WTC11 (cell line): ENCODE data around the gene RUNX2. TPM values are rescaled to one million over a fixed set of nuclear protein-coding genes. Genes with fewer than 3 reads are reported as not detected.

Experiments
- ATAC-seq: fragments of 200-7000 bp; cut with Tn5 transposase; 2 replicates; pipeline ENCODE4 v1.10.0; 2021; ENCODE audit warnings: mild to moderate bottlenecking, moderate library complexity
- CTCF ChIA-PET: fragments of 300-600 bp; sonication (Branson Sonifier 250); formaldehyde crosslinking; loops from one replicate; lab custom pipeline; 2021; ENCODE audit warnings: antibody characterized with exemption; lab: Charles Lee
- POLR2A ChIA-PET: fragments of 350-600 bp; sonication (Branson Sonifier 250); formaldehyde crosslinking; loops from one replicate; lab custom pipeline; 2021; ENCODE audit warnings: antibody characterized with exemption; lab: Charles Lee
- DNase-seq: peaks from one replicate; pipeline ENCODE4 v3.0.0; 2021; ENCODE audit warnings: low spot score
- H3K27ac Mint-ChIP-seq: 2 replicates; pipeline ENCODE4 v1.8.0; 2021; ENCODE audit warnings: mixed read lengths
- H3K27me3 Mint-ChIP-seq: 2 replicates; pipeline ENCODE4 v1.8.0; 2021; ENCODE audit warnings: low read depth, mild to moderate bottlenecking, moderate library complexity, mixed read lengths
- H3K36me3 Mint-ChIP-seq: 2 replicates; pipeline ENCODE4 v1.8.0; 2021; ENCODE audit warnings: mixed read lengths
- H3K4me1 Mint-ChIP-seq: 2 replicates; pipeline ENCODE4 v1.8.0; 2022; ENCODE audit warnings: mixed read lengths
- H3K4me3 Mint-ChIP-seq: 2 replicates; pipeline ENCODE4 v1.8.0; 2021; ENCODE audit warnings: mild to moderate bottlenecking, moderate library complexity, mixed read lengths
- H3K9me3 Mint-ChIP-seq: 2 replicates; pipeline ENCODE4 v1.8.0; 2021; ENCODE audit warnings: mixed read lengths
- CBFB ChIP-seq: sonication (generic); formaldehyde crosslinking; IDR thresholded peaks from 2 replicates; pipeline ENCODE4 v1.8.1; 2022; ENCODE audit warnings: mild to moderate bottlenecking, low read depth, missing genetic modification reagents
- E2F5 ChIP-seq: sonication (generic); formaldehyde crosslinking; IDR thresholded peaks from 2 replicates; pipeline ENCODE4 v1.8.1; 2022; ENCODE audit warnings: mild to moderate bottlenecking, moderate library complexity, missing genetic modification reagents
- ETV6 ChIP-seq: sonication (generic); formaldehyde crosslinking; IDR thresholded peaks from 2 replicates; pipeline ENCODE4 v1.8.1; 2022; ENCODE audit warnings: mild to moderate bottlenecking, missing genetic modification reagents
- FOXK1 ChIP-seq: sonication (generic); formaldehyde crosslinking; IDR thresholded peaks from 2 replicates; pipeline ENCODE4 v1.8.0; 2022; ENCODE audit warnings: mild to moderate bottlenecking, moderate library complexity, missing genetic modification reagents
- FOXP1 ChIP-seq: sonication (generic); formaldehyde crosslinking; IDR thresholded peaks from 2 replicates; pipeline ENCODE4 v1.8.0; 2022; ENCODE audit warnings: missing genetic modification reagents, mild to moderate bottlenecking, moderate library complexity, borderline replicate concordance
- KAT7 ChIP-seq: sonication (generic); formaldehyde crosslinking; IDR thresholded peaks from 2 replicates; pipeline ENCODE4 v1.8.1; 2023; ENCODE audit warnings: missing genetic modification reagents, mild to moderate bottlenecking, borderline replicate concordance
- MXD4 ChIP-seq: fragments of 250-450 bp; sonication (Bioruptor Pico); IDR thresholded peaks from 2 replicates; pipeline ENCODE4 v1.8.0; 2021; ENCODE audit warnings: mild to moderate bottlenecking, moderate library complexity, borderline replicate concordance
- MYBL2 ChIP-seq: sonication (generic); formaldehyde crosslinking; IDR thresholded peaks from 2 replicates; pipeline ENCODE4 v1.8.1; 2023; ENCODE audit warnings: mild to moderate bottlenecking, moderate library complexity, missing genetic modification reagents
- SMAD3 ChIP-seq: sonication (generic); formaldehyde crosslinking; IDR thresholded peaks from 2 replicates; pipeline ENCODE4 v1.8.0; 2022; ENCODE audit warnings: missing genetic modification reagents, mild to moderate bottlenecking, borderline replicate concordance
- SOX15 ChIP-seq: fragments of 250-450 bp; sonication (Bioruptor Pico); IDR thresholded peaks from 2 replicates; pipeline ENCODE4 v1.9.0; 2021; ENCODE audit warnings: mild to moderate bottlenecking
- ZNF219 ChIP-seq: sonication (generic); formaldehyde crosslinking; IDR thresholded peaks from 2 replicates; pipeline ENCODE4 v1.8.0; 2023; ENCODE audit warnings: missing genetic modification reagents, mild to moderate bottlenecking, borderline replicate concordance
- ZNF396 ChIP-seq: fragments of 250-450 bp; sonication (Bioruptor Pico); IDR thresholded peaks from 2 replicates; pipeline ENCODE4 v1.8.0; 2021; ENCODE audit warnings: mild to moderate bottlenecking, moderate library complexity, borderline replicate concordance
- ZNF671 ChIP-seq: fragments of 250-450 bp; sonication (Bioruptor Pico); IDR thresholded peaks from 2 replicates; pipeline ENCODE4 v1.8.0; 2021; ENCODE audit warnings: mild to moderate bottlenecking
- total RNA-seq: library from RNA; stranded (reverse); gene quantifications from 3 replicates; pipeline ENCODE4 v1.2.3, GENCODE V29; 2021
- TF ChIP-seq, protein P1 (sequence below): sonication (generic); formaldehyde crosslinking; IDR thresholded peaks from 2 replicates; pipeline ENCODE4 v1.8.1; 2023; ENCODE audit warnings: mild to moderate bottlenecking, missing genetic modification reagents, moderate library complexity
- TF ChIP-seq, protein P2 (sequence below): sonication (generic); formaldehyde crosslinking; IDR thresholded peaks from 2 replicates; pipeline ENCODE4 v1.8.1; 2022; ENCODE audit warnings: missing genetic modification reagents, borderline replicate concordance
- TF ChIP-seq, protein P3 (sequence below): sonication (generic); formaldehyde crosslinking; IDR thresholded peaks from 2 replicates; pipeline ENCODE4 v1.8.0; 2023; ENCODE audit warnings: missing genetic modification reagents, mild to moderate bottlenecking, borderline replicate concordance
- TF ChIP-seq, protein P4 (sequence below): sonication (generic); formaldehyde crosslinking; IDR thresholded peaks from 2 replicates; pipeline ENCODE4 v1.8.0; 2022; ENCODE audit warnings: mild to moderate bottlenecking, missing genetic modification reagents
- TF ChIP-seq, protein P5 (sequence below): sonication (generic); formaldehyde crosslinking; conservative IDR thresholded peaks from 2 replicates; pipeline ENCODE4 v1.8.1; 2023; ENCODE audit warnings: mild to moderate bottlenecking, low read depth, missing genetic modification reagents, moderate library complexity

Gene RUNX2
- total RNA-seq, 1 experiment from 2014 or later: 0.28 TPM

DNA sequence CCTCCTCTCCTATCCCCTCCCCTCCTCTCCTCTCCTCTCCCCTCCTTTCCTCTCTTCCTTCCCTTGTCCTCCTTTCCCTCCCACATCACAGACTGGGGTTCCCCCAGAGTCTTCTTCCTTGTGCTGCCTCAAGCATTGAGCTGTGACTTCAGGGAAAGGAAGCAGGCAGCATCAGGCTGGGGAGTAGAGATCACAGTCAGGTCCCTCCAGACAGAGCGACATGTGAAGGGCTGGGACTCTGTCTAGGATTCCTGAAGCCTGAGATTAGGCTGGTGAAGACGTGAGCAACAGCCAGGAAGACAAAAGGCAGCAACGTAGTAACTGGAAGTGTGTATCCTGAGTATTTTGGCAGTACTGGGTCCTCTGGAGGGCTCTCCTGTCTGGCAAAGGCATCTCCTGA, 315.0 kb downstream of the RUNX2 start:
- POLR2A ChIA-PET: interaction anchor here (0.6 kb wide), 2 partner anchors 111 to 1029 kb away, joined by 5 read pairs; no protein-coding TSS in a partner anchor
- H3K27me3 Mint-ChIP-seq: peaks cover 27% of the 10 kb centered on the region
- peaks cover 42% of the 10 kb centered on the region for H3K4me1 Mint-ChIP-seq
- CTCF ChIA-PET: no interaction called here
- no peak for ATAC-seq
- DNase-seq: no peak
- H3K4me3 Mint-ChIP-seq: no peak overlapping the region
- no peaks in the 10 kb centered on the region for H3K9me3 Mint-ChIP-seq
- no peak for TF ChIP-seq ETV6
- TF ChIP-seq, protein P1, sequence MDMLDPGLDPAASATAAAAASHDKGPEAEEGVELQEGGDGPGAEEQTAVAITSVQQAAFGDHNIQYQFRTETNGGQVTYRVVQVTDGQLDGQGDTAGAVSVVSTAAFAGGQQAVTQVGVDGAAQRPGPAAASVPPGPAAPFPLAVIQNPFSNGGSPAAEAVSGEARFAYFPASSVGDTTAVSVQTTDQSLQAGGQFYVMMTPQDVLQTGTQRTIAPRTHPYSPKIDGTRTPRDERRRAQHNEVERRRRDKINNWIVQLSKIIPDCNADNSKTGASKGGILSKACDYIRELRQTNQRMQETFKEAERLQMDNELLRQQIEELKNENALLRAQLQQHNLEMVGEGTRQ (CRISPR knock-in tag): no peak
- TF ChIP-seq SOX15: no peak
- no peak for TF ChIP-seq SMAD3 (CRISPR knock-in tag)
- TF ChIP-seq, protein P2, sequence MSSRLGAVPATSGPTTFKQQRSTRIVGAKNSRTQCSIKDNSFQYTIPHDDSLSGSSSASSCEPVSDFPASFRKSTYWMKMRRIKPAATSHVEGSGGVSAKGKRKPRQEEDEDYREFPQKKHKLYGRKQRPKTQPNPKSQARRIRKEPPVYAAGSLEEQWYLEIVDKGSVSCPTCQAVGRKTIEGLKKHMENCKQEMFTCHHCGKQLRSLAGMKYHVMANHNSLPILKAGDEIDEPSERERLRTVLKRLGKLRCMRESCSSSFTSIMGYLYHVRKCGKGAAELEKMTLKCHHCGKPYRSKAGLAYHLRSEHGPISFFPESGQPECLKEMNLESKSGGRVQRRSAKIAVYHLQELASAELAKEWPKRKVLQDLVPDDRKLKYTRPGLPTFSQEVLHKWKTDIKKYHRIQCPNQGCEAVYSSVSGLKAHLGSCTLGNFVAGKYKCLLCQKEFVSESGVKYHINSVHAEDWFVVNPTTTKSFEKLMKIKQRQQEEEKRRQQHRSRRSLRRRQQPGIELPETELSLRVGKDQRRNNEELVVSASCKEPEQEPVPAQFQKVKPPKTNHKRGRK (CRISPR knock-in tag): no peak
- TF ChIP-seq, protein P3, sequence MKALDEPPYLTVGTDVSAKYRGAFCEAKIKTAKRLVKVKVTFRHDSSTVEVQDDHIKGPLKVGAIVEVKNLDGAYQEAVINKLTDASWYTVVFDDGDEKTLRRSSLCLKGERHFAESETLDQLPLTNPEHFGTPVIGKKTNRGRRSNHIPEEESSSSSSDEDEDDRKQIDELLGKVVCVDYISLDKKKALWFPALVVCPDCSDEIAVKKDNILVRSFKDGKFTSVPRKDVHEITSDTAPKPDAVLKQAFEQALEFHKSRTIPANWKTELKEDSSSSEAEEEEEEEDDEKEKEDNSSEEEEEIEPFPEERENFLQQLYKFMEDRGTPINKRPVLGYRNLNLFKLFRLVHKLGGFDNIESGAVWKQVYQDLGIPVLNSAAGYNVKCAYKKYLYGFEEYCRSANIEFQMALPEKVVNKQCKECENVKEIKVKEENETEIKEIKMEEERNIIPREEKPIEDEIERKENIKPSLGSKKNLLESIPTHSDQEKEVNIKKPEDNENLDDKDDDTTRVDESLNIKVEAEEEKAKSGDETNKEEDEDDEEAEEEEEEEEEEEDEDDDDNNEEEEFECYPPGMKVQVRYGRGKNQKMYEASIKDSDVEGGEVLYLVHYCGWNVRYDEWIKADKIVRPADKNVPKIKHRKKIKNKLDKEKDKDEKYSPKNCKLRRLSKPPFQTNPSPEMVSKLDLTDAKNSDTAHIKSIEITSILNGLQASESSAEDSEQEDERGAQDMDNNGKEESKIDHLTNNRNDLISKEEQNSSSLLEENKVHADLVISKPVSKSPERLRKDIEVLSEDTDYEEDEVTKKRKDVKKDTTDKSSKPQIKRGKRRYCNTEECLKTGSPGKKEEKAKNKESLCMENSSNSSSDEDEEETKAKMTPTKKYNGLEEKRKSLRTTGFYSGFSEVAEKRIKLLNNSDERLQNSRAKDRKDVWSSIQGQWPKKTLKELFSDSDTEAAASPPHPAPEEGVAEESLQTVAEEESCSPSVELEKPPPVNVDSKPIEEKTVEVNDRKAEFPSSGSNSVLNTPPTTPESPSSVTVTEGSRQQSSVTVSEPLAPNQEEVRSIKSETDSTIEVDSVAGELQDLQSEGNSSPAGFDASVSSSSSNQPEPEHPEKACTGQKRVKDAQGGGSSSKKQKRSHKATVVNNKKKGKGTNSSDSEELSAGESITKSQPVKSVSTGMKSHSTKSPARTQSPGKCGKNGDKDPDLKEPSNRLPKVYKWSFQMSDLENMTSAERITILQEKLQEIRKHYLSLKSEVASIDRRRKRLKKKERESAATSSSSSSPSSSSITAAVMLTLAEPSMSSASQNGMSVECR: no peak
- TF ChIP-seq CBFB: no peak
- no peak for TF ChIP-seq E2F5 (CRISPR knock-in tag)
- no peak overlapping the region for H3K27ac Mint-ChIP-seq
- no peaks in the 10 kb centered on the region for H3K36me3 Mint-ChIP-seq

DNA sequence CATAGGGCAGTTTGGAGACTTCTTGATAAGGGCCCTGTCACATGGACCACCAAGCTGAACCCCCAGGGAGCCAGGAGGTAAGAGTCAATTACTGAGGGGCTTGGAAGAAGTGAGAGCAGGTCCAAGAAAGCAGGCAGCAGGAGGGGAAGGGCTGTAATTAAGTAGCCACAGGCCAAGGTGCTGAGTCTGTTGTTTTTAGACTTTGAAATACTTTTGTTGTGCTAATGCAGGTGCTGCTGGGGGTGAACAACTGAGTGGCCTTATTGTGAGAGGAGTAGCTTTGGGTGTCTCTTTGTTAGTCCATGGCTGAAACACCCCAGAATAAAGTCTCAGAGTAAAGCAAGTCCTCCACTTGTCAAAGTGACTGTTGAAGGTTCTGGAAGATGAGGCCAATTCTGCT, 316.6 kb downstream of the RUNX2 start:
- DNase-seq (no peak), ATAC-seq (peak; percentile 75)
- no peaks in the 10 kb centered on the region for H3K36me3 Mint-ChIP-seq
- no peak for TF ChIP-seq FOXP1 (CRISPR knock-in tag)
- H3K4me1 Mint-ChIP-seq: peaks cover 46% of the 10 kb centered on the region
- CTCF ChIA-PET: interaction anchor here (1.3 kb wide), 1 partner anchor 70 kb away, joined by 4 read pairs; no protein-coding TSS in a partner anchor
- POLR2A ChIA-PET: interaction anchor here (0.6 to 1.3 kb wide), 2 partner anchors 21 to 33 kb away, joined by 3 read pairs; no protein-coding TSS in a partner anchor
- H3K4me3 Mint-ChIP-seq: no peak overlapping the region
- H3K27me3 Mint-ChIP-seq: peaks cover 27% of the 10 kb centered on the region
- no peaks in the 10 kb centered on the region for H3K9me3 Mint-ChIP-seq
- no peak overlapping the region for H3K27ac Mint-ChIP-seq

GRCh38 chr6:45645302-45645701, 317.2 kb downstream of the RUNX2 start:
- CTCF ChIA-PET: interaction anchor here (0.9 kb wide), 1 partner anchor 70 kb away, joined by 3 read pairs; no protein-coding TSS in a partner anchor
- TF ChIP-seq, protein P4, sequence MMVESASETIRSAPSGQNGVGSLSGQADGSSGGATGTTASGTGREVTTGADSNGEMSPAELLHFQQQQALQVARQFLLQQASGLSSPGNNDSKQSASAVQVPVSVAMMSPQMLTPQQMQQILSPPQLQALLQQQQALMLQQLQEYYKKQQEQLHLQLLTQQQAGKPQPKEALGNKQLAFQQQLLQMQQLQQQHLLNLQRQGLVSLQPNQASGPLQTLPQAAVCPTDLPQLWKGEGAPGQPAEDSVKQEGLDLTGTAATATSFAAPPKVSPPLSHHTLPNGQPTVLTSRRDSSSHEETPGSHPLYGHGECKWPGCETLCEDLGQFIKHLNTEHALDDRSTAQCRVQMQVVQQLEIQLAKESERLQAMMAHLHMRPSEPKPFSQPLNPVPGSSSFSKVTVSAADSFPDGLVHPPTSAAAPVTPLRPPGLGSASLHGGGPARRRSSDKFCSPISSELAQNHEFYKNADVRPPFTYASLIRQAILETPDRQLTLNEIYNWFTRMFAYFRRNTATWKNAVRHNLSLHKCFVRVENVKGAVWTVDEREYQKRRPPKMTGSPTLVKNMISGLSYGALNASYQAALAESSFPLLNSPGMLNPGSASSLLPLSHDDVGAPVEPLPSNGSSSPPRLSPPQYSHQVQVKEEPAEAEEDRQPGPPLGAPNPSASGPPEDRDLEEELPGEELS (CRISPR knock-in tag): no peak
- TF ChIP-seq KAT7 (no peak), MXD4 (CRISPR knock-in tag) (no peak), ZNF671 (CRISPR knock-in tag) (no peak), ZNF219 (no peak), ZNF396 (no peak), MYBL2 (no peak), FOXK1 (no peak)
- TF ChIP-seq, protein P5, sequence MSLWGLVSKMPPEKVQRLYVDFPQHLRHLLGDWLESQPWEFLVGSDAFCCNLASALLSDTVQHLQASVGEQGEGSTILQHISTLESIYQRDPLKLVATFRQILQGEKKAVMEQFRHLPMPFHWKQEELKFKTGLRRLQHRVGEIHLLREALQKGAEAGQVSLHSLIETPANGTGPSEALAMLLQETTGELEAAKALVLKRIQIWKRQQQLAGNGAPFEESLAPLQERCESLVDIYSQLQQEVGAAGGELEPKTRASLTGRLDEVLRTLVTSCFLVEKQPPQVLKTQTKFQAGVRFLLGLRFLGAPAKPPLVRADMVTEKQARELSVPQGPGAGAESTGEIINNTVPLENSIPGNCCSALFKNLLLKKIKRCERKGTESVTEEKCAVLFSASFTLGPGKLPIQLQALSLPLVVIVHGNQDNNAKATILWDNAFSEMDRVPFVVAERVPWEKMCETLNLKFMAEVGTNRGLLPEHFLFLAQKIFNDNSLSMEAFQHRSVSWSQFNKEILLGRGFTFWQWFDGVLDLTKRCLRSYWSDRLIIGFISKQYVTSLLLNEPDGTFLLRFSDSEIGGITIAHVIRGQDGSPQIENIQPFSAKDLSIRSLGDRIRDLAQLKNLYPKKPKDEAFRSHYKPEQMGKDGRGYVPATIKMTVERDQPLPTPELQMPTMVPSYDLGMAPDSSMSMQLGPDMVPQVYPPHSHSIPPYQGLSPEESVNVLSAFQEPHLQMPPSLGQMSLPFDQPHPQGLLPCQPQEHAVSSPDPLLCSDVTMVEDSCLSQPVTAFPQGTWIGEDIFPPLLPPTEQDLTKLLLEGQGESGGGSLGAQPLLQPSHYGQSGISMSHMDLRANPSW: no peak

More at GRCh38 chr6:45645302-45645701, 317.2 kb downstream of the RUNX2 start:
- Mint-ChIP-seq H3K27me3 (peaks cover 27% of the 10 kb centered on the region), H3K27ac (no peak overlapping the region), H3K9me3 (no peaks in the 10 kb centered on the region), H3K4me1 (peaks cover 46% of the 10 kb centered on the region), H3K36me3 (no peaks in the 10 kb centered on the region), H3K4me3 (no peak overlapping the region)
- POLR2A ChIA-PET: interaction anchor here (0.6 to 1.3 kb wide), 2 partner anchors 22 to 33 kb away, joined by 3 read pairs; no protein-coding TSS in a partner anchor
- DNase-seq: no peak
- ATAC-seq: no peak
